ENCODE measurements around the gene GAK.

GAK gene

GRCh38 chr4:893995-894705 is 38.0 kb downstream of the GAK start:
- Histone ChIP-seq H3K9me3 (ENCODE audit: control insufficient read depth, low read depth, low read length) (no peaks in the 10 kb centered on the region), H3K4me1 (ENCODE audit: control insufficient read depth, low read depth, low read length) (no peaks in the 10 kb centered on the region), H3K4me3 (ENCODE audit: low read length) (no peak overlapping the region), H3K27ac (ENCODE audit: low read length) (no peak overlapping the region), H3K9ac (ENCODE audit: low read length) (no peak overlapping the region), H3K27me3 (ENCODE audit: control insufficient read depth, insufficient read depth, low read length) (no peaks in the 10 kb centered on the region), H3K36me3 (ENCODE audit: control insufficient read depth, low read depth, low read length) (peaks cover 5% of the 10 kb centered on the region)

- no peaks in the 10 kb centered on the region for H3K9me3 ChIP-seq (ENCODE audit: control insufficient read depth, low read depth, low read length)
- no peaks in the 10 kb centered on the region for H3K27me3 ChIP-seq (ENCODE audit: control insufficient read depth, insufficient read depth, low read length)
- H3K4me1 ChIP-seq (ENCODE audit: control insufficient read depth, low read depth, low read length), result no peaks in the 10 kb centered on the region
- peaks cover 6% of the 10 kb centered on the region for H3K36me3 ChIP-seq (ENCODE audit: control insufficient read depth, low read depth, low read length)
- no peak overlapping the region for H3K27ac ChIP-seq (ENCODE audit: low read length)
- H3K4me3 ChIP-seq (ENCODE audit: low read length), result no peak overlapping the region
- no peak overlapping the region for H3K9ac ChIP-seq (ENCODE audit: low read length)
These were observed 38.7 kb downstream of the GAK start for GRCh38 chr4:893276-893994.

- no peak overlapping the region for H3K27ac ChIP-seq (ENCODE audit: low read length)
- no peaks in the 10 kb centered on the region for H3K27me3 ChIP-seq (ENCODE audit: control insufficient read depth, insufficient read depth, low read length)
- peaks cover 8% of the 10 kb centered on the region for H3K36me3 ChIP-seq (ENCODE audit: control insufficient read depth, low read depth, low read length)
- no peaks in the 10 kb centered on the region for H3K4me1 ChIP-seq (ENCODE audit: control insufficient read depth, low read depth, low read length)
- H3K9ac ChIP-seq (ENCODE audit: low read length), result no peak overlapping the region
- H3K4me3 ChIP-seq (ENCODE audit: low read length), result no peak overlapping the region
- no peaks in the 10 kb centered on the region for H3K9me3 ChIP-seq (ENCODE audit: control insufficient read depth, low read depth, low read length)
These were observed 39.3 kb downstream of the GAK start for GRCh38 chr4:892780-893179.

GRCh38 chr4:891747-892146 is 40.4 kb downstream of the GAK start:
- peaks cover 8% of the 10 kb centered on the region for H3K36me3 ChIP-seq (ENCODE audit: control insufficient read depth, low read depth, low read length)
- H3K4me3 ChIP-seq (ENCODE audit: low read length), result no peak overlapping the region

GRCh38 chr4:890036-890695 is 42.0 kb downstream of the GAK start:
- peaks cover 5% of the 10 kb centered on the region for H3K36me3 ChIP-seq (ENCODE audit: control insufficient read depth, low read depth, low read length)
- H3K9me3 ChIP-seq (ENCODE audit: control insufficient read depth, low read depth, low read length), result no peaks in the 10 kb centered on the region
- H3K27ac ChIP-seq (ENCODE audit: low read length), result no peak overlapping the region
- no peak overlapping the region for H3K4me3 ChIP-seq (ENCODE audit: low read length)
- no peak overlapping the region for H3K9ac ChIP-seq (ENCODE audit: low read length)
- H3K27me3 ChIP-seq (ENCODE audit: control insufficient read depth, insufficient read depth, low read length), result no peaks in the 10 kb centered on the region
- H3K4me1 ChIP-seq (ENCODE audit: control insufficient read depth, low read depth, low read length), result no peaks in the 10 kb centered on the region

More at GRCh38 chr4:891747-892146, 40.4 kb downstream of the GAK start:
- Histone ChIP-seq H3K27me3 (ENCODE audit: control insufficient read depth, insufficient read depth, low read length) (no peaks in the 10 kb centered on the region), H3K4me1 (ENCODE audit: control insufficient read depth, low read depth, low read length) (no peaks in the 10 kb centered on the region), H3K9me3 (ENCODE audit: control insufficient read depth, low read depth, low read length) (no peaks in the 10 kb centered on the region), H3K27ac (ENCODE audit: low read length) (no peak overlapping the region), H3K9ac (ENCODE audit: low read length) (no peak overlapping the region)

GRCh38 chr4:889516-889915 is 42.6 kb downstream of the GAK start:
- Histone ChIP-seq H3K36me3 (ENCODE audit: control insufficient read depth, low read depth, low read length) (peaks cover 5% of the 10 kb centered on the region), H3K27ac (ENCODE audit: low read length) (no peak overlapping the region), H3K4me3 (ENCODE audit: low read length) (no peak overlapping the region), H3K4me1 (ENCODE audit: control insufficient read depth, low read depth, low read length) (no peaks in the 10 kb centered on the region), H3K27me3 (ENCODE audit: control insufficient read depth, insufficient read depth, low read length) (no peaks in the 10 kb centered on the region), H3K9ac (ENCODE audit: low read length) (no peak overlapping the region), H3K9me3 (ENCODE audit: control insufficient read depth, low read depth, low read length) (no peaks in the 10 kb centered on the region)

- no peaks in the 10 kb centered on the region for H3K27me3 ChIP-seq (ENCODE audit: control insufficient read depth, insufficient read depth, low read length)
- H3K27ac ChIP-seq (ENCODE audit: low read length), result no peak overlapping the region
- H3K4me3 ChIP-seq (ENCODE audit: low read length), result no peak overlapping the region
- no peaks in the 10 kb centered on the region for H3K4me1 ChIP-seq (ENCODE audit: control insufficient read depth, low read depth, low read length)
- H3K36me3 ChIP-seq (ENCODE audit: control insufficient read depth, low read depth, low read length), result peaks cover 7% of the 10 kb centered on the region
- H3K9ac ChIP-seq (ENCODE audit: low read length), result no peak overlapping the region
- H3K9me3 ChIP-seq (ENCODE audit: control insufficient read depth, low read depth, low read length), result no peaks in the 10 kb centered on the region
These were observed 44.1 kb downstream of the GAK start for GRCh38 chr4:888029-888428.

- Histone ChIP-seq H3K4me3 (ENCODE audit: low read length) (no peak overlapping the region), H3K4me1 (ENCODE audit: control insufficient read depth, low read depth, low read length) (no peaks in the 10 kb centered on the region), H3K27ac (ENCODE audit: low read length) (no peak overlapping the region), H3K36me3 (ENCODE audit: control insufficient read depth, low read depth, low read length) (peaks cover 7% of the 10 kb centered on the region), H3K9ac (ENCODE audit: low read length) (no peak overlapping the region), H3K27me3 (ENCODE audit: control insufficient read depth, insufficient read depth, low read length) (no peaks in the 10 kb centered on the region), H3K9me3 (ENCODE audit: control insufficient read depth, low read depth, low read length) (no peaks in the 10 kb centered on the region)
These were observed 44.9 kb downstream of the GAK start for GRCh38 chr4:887034-887763.

GRCh38 chr4:886244-886643 is 45.9 kb downstream of the GAK start:
- Histone ChIP-seq H3K9me3 (ENCODE audit: control insufficient read depth, low read depth, low read length) (no peaks in the 10 kb centered on the region), H3K9ac (ENCODE audit: low read length) (no peak overlapping the region), H3K4me1 (ENCODE audit: control insufficient read depth, low read depth, low read length) (no peaks in the 10 kb centered on the region), H3K27ac (ENCODE audit: low read length) (no peak overlapping the region), H3K27me3 (ENCODE audit: control insufficient read depth, insufficient read depth, low read length) (no peaks in the 10 kb centered on the region), H3K36me3 (ENCODE audit: control insufficient read depth, low read depth, low read length) (peaks cover 13% of the 10 kb centered on the region), H3K4me3 (ENCODE audit: low read length) (no peak overlapping the region)

- H3K9ac ChIP-seq (ENCODE audit: low read length), result no peak overlapping the region
- no peaks in the 10 kb centered on the region for H3K9me3 ChIP-seq (ENCODE audit: control insufficient read depth, low read depth, low read length)
- no peaks in the 10 kb centered on the region for H3K4me1 ChIP-seq (ENCODE audit: control insufficient read depth, low read depth, low read length)
- H3K36me3 ChIP-seq (ENCODE audit: control insufficient read depth, low read depth, low read length), result peaks cover 16% of the 10 kb centered on the region
- no peak overlapping the region for H3K27ac ChIP-seq (ENCODE audit: low read length)
- H3K27me3 ChIP-seq (ENCODE audit: control insufficient read depth, insufficient read depth, low read length), result no peaks in the 10 kb centered on the region
- H3K4me3 ChIP-seq (ENCODE audit: low read length), result no peak overlapping the region
These were observed 46.8 kb downstream of the GAK start for GRCh38 chr4:885353-885752.

- Histone ChIP-seq H3K9ac (ENCODE audit: low read length) (no peak overlapping the region), H3K4me1 (ENCODE audit: control insufficient read depth, low read depth, low read length) (no peaks in the 10 kb centered on the region), H3K4me3 (ENCODE audit: low read length) (no peak overlapping the region), H3K27me3 (ENCODE audit: control insufficient read depth, insufficient read depth, low read length) (no peaks in the 10 kb centered on the region), H3K27ac (ENCODE audit: low read length) (no peak overlapping the region), H3K36me3 (ENCODE audit: control insufficient read depth, low read depth, low read length) (peaks cover 16% of the 10 kb centered on the region), H3K9me3 (ENCODE audit: control insufficient read depth, low read depth, low read length) (no peaks in the 10 kb centered on the region)
These were observed 47.2 kb downstream of the GAK start for GRCh38 chr4:884896-885295.

All from iPS-18a (cell line).